IPS-11a (cell line): Measurements from ENCODE around the gene TRAPPC5.

Experiments
- H3K4me3 ChIP-seq: one replicate; pipeline ENCODE4 v1.5.1; 2013; ENCODE audit warnings: low read depth, low read length, control low read depth

Gene TRAPPC5

GRCh38 chr19:7645656-7646425, 34.8 kb upstream of the TRAPPC5 start:
- no peak overlapping the region for H3K4me3 ChIP-seq

- H3K4me3 ChIP-seq, result no peak overlapping the region
These were observed 34.3 kb upstream of the TRAPPC5 start for GRCh38 chr19:7646426-7646700.

- H3K4me3 ChIP-seq, result no peak overlapping the region
These were observed 33.5 kb upstream of the TRAPPC5 start for GRCh38 chr19:7647156-7647555.

GRCh38 chr19:7648265-7649014, 32.2 kb upstream of the TRAPPC5 start:
- H3K4me3 ChIP-seq, result no peak overlapping the region

- H3K4me3 ChIP-seq, result no peak overlapping the region
These were observed 30.5 kb upstream of the TRAPPC5 start for GRCh38 chr19:7650148-7650547.

GRCh38 chr19:7652061-7652641, 28.5 kb upstream of the TRAPPC5 start:
- H3K4me3 ChIP-seq, result no peak overlapping the region

GRCh38 chr19:7654401-7654800, 26.2 kb upstream of the TRAPPC5 start:
- H3K4me3 ChIP-seq, result no peak overlapping the region

- no peak overlapping the region for H3K4me3 ChIP-seq
These were observed 25.1 kb upstream of the TRAPPC5 start for GRCh38 chr19:7655581-7655980.

- H3K4me3 ChIP-seq, result no peak overlapping the region
These were observed 23.4 kb upstream of the TRAPPC5 start for GRCh38 chr19:7657131-7657751.

- H3K4me3 ChIP-seq, result no peak overlapping the region
These were observed 22.4 kb upstream of the TRAPPC5 start for GRCh38 chr19:7658219-7658686.

- H3K4me3 ChIP-seq, result no peak overlapping the region
These were observed 18.7 kb upstream of the TRAPPC5 start for GRCh38 chr19:7661744-7662538.

GRCh38 chr19:7662657-7663056, 18.0 kb upstream of the TRAPPC5 start:
- no peak overlapping the region for H3K4me3 ChIP-seq

- no peak overlapping the region for H3K4me3 ChIP-seq
These were observed 16.9 kb upstream of the TRAPPC5 start for GRCh38 chr19:7663706-7664105.

GRCh38 chr19:7665076-7665475, 15.6 kb upstream of the TRAPPC5 start:
- no peak overlapping the region for H3K4me3 ChIP-seq

GRCh38 chr19:7668842-7669241, 11.8 kb upstream of the TRAPPC5 start, which contains the start of gene RETN:
Gene RETN (plus strand): TSS chr19:7669049. CDS start chr19:7669327, 278 bp downstream.
- peak within 1 kb of the TSS; percentile 17 for H3K4me3 ChIP-seq

- H3K4me3 ChIP-seq, result peak overlapping the region; percentile 17
These were observed 11.0 kb upstream of the TRAPPC5 start for GRCh38 chr19:7669641-7670040.

- H3K4me3 ChIP-seq, result peak overlapping the region; percentile 51
These were observed 10.4 kb upstream of the TRAPPC5 start for GRCh38 chr19:7670150-7670783.

- peak overlapping the region; percentile 51 for H3K4me3 ChIP-seq
These were observed 9.8 kb upstream of the TRAPPC5 start for GRCh38 chr19:7670790-7671189.

- H3K4me3 ChIP-seq, result no peak overlapping the region
These were observed 8.1 kb upstream of the TRAPPC5 start for GRCh38 chr19:7672522-7672921.
